ENCODE data around the gene CASP10.
"Not testable (repeated sequence)": the region's sequence is repeated elsewhere in the genome, so short reads cannot be mapped to it uniquely, and the experiment has no call there.

The CASP10 gene

DNA sequence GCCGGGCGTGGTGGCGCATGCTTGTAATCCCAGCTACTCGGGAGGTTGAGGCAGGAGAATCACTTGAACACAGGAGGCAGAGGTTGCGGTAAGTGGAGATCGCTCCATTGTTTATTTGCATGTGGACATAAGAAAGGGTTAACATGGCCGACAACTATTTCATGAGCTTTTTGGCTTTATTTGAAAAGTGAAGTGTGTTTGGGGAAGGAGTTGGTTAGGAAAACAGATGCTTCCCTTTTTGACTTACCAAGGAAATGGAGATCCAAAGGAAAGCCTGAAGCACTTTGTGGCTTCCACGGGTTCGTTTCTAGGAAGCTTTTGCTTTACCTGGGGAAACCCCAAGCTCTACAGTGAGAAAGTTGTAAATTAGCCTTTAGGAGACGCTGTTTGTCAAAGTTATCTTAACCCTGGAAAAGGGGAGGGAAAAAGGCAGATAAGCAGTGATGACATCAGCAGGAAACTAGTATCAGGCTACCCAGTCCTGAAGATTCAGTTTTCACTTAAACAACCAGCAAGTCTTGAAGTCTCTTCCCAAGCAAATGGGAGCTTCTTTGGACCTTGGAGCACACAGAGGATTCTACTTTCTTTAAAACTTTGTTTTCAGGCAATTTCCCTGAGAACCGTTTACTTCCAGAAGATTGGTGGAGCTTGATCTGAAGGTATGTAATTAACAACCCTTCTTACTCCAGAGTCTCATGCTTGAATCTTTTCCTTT, at the start of gene CASP10:
CASP10 (plus strand) TSS at position 492 of the 715 bp plus-strand sequence. CDS start 2,637 bp downstream, outside the sequence.
- peak; percentile 86 for DNase-seq (ENCODE audit: low read depth)
- H3K4me3 ChIP-seq (ENCODE audit: low read depth, low read length): peak within 1 kb of the TSS; percentile 61
- TF ChIP-seq, protein P1, sequence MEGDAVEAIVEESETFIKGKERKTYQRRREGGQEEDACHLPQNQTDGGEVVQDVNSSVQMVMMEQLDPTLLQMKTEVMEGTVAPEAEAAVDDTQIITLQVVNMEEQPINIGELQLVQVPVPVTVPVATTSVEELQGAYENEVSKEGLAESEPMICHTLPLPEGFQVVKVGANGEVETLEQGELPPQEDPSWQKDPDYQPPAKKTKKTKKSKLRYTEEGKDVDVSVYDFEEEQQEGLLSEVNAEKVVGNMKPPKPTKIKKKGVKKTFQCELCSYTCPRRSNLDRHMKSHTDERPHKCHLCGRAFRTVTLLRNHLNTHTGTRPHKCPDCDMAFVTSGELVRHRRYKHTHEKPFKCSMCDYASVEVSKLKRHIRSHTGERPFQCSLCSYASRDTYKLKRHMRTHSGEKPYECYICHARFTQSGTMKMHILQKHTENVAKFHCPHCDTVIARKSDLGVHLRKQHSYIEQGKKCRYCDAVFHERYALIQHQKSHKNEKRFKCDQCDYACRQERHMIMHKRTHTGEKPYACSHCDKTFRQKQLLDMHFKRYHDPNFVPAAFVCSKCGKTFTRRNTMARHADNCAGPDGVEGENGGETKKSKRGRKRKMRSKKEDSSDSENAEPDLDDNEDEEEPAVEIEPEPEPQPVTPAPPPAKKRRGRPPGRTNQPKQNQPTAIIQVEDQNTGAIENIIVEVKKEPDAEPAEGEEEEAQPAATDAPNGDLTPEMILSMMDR (conservative IDR thresholded peaks at IDR 0.05; ENCODE audit: low read depth, low read length): peak; percentile 63

- TF ChIP-seq, protein P1 (conservative IDR thresholded peaks at IDR 0.05; ENCODE audit: low read depth, low read length): no peak
- H3K4me3 ChIP-seq (ENCODE audit: low read depth, low read length): no peak overlapping the region
- DNase-seq (ENCODE audit: low read depth): no peak
These were observed 47.6 kb upstream of the CASP10 start for GRCh38 chr2:201135386-201135785.

DNA sequence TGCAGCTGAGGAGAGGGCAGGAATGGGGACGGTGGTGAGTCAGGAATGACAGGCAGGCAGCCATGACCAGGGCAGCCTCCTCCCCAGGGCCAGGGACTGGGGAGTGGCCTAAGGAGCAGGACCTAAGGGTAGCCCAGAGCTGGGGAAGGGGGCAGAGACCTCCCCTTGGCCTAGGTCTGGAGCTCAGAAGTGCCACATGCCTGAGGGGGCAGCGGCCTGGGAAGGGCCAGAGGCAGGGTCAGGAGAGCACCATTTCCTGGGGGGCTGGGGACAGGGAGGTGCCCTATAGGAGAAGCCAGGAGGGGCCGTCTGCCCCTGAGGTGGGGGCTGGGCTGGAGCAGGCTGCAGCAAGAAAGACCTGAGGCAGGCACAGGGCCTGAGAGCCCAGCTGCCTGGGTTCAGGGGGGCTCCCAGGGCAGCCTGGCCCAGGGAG, 46.0 kb upstream of the CASP10 start:
- H3K4me3 ChIP-seq (ENCODE audit: low read depth, low read length): no peak overlapping the region
- TF ChIP-seq, protein P1 (conservative IDR thresholded peaks at IDR 0.05; ENCODE audit: low read depth, low read length): no peak

GRCh38 chr2:201137505-201138400, 45.2 kb upstream of the CASP10 start:
- H3K4me3 ChIP-seq (ENCODE audit: low read depth, low read length): no peak overlapping the region
- no peak for DNase-seq (ENCODE audit: low read depth)
- TF ChIP-seq, protein P1 (conservative IDR thresholded peaks at IDR 0.05; ENCODE audit: low read depth, low read length): no peak

More for the DNA sequence above, 46.0 kb upstream of the CASP10 start:
- DNase-seq (ENCODE audit: low read depth): no peak

DNA sequence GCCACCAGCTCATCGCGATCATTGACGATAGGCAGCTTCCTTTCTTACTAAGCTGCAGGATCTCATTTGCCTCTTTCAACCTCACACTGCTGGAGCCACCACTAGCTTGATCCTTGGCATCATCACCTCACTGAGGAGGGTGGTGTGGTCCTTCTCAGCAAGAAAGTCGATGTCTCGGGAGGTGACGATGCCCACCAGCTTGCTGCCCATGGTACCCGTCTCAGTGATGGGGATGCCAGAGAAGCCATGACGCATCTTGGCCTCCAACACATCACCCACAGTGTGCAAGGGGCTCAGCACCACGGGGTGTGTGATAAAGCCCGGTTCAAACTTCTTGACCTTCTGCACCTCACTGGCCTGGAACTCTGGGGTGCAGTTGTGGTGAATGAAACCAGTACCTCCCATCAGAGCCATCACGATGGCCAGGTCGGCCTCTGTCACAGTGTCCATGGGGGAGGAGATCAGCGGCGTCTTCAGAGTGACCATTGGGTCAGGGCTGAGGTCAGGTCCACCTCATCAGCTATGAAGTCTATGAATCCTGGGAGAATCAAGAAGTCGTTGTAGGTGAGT, 44.5 kb upstream of the CASP10 start:
- DNase-seq (ENCODE audit: low read depth): no peak
- TF ChIP-seq, protein P1 (conservative IDR thresholded peaks at IDR 0.05; ENCODE audit: low read depth, low read length): no peak
- H3K4me3 ChIP-seq (ENCODE audit: low read depth, low read length): no peak overlapping the region

- DNase-seq (ENCODE audit: low read depth); H3K4me3 ChIP-seq (ENCODE audit: low read depth, low read length): not testable (repeated sequence)
These were observed 43.8 kb upstream of the CASP10 start for GRCh38 chr2:201138986-201139781.

Measured in choroid plexus epithelial cell (primary cell).